Astrocyte of the cerebellum (primary cell): ENCODE results near the gene SLC45A3.

Experiments
- DNase-seq: peaks from one replicate; pipeline ENCODE4 v3.0.0-alpha.2; 2011; ENCODE audit warnings: low read depth
- H3K4me3 ChIP-seq: 2 replicates; pipeline ENCODE4 v1.5.1; 2011; ENCODE audit warnings: mild to moderate bottlenecking, low read depth, low read length, moderate library complexity
- in situ Hi-C: cut with HindIII; loops from 2 replicates; pipeline ENCODE4 v1.10.0; 2017; ENCODE audit warnings: low sequenced_read_pairs
- TF ChIP-seq, protein P1 (sequence below): IDR thresholded peaks from 2 replicates; pipeline ENCODE4 v1.5.1; 2012; ENCODE audit warnings: low read length, low read depth, moderate library complexity, mild to moderate bottlenecking; ENCODE audit errors: missing control alignments

The SLC45A3 gene

DNA sequence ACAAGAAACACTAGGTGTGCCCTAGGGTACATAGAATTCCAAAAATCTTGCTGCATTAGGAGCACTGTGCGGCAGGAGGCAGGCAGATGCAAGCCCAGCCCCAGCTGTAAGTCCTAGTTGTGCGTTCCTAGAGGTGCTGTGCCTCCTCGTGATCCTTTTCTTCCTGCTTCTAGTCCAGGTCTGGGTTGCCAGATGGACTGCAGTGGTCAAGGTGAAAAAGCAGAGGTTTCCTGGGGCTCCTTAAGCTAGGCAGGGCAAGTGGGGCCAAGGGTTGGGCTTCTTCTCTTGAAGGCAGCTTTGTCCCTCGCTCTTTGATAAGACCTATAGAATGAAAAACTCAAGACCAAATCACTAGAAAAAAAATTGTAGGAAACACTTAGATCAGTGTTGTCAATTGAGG lies 21.6 kb upstream of the SLC45A3 start:
- no peak overlapping the region for H3K4me3 ChIP-seq
- TF ChIP-seq, protein P1, sequence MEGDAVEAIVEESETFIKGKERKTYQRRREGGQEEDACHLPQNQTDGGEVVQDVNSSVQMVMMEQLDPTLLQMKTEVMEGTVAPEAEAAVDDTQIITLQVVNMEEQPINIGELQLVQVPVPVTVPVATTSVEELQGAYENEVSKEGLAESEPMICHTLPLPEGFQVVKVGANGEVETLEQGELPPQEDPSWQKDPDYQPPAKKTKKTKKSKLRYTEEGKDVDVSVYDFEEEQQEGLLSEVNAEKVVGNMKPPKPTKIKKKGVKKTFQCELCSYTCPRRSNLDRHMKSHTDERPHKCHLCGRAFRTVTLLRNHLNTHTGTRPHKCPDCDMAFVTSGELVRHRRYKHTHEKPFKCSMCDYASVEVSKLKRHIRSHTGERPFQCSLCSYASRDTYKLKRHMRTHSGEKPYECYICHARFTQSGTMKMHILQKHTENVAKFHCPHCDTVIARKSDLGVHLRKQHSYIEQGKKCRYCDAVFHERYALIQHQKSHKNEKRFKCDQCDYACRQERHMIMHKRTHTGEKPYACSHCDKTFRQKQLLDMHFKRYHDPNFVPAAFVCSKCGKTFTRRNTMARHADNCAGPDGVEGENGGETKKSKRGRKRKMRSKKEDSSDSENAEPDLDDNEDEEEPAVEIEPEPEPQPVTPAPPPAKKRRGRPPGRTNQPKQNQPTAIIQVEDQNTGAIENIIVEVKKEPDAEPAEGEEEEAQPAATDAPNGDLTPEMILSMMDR: no peak
- no peak for DNase-seq
- in situ Hi-C loops: no loop called here

DNA sequence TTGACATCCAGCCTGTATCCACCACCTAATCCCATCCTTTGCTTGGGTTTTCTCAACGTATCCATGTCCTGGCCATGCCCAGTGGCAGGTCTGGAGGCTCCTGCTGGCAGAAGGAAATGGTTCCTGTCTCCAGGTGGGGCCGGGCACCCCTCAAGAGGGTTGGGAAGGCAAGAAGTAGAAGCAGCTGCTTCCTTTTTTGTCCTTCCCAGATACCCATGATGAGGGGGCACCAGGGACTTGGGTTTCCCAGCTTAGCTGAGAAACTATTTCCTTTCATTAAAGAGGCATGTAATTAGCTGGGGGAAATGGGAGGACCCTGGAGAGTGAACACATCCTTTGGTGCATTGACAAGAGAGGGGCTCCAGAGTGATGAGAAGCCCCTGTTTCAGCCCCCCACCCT lies 21.1 kb upstream of the SLC45A3 start:
- TF ChIP-seq, protein P1: no peak
- in situ Hi-C loops: no loop called here

DNA sequence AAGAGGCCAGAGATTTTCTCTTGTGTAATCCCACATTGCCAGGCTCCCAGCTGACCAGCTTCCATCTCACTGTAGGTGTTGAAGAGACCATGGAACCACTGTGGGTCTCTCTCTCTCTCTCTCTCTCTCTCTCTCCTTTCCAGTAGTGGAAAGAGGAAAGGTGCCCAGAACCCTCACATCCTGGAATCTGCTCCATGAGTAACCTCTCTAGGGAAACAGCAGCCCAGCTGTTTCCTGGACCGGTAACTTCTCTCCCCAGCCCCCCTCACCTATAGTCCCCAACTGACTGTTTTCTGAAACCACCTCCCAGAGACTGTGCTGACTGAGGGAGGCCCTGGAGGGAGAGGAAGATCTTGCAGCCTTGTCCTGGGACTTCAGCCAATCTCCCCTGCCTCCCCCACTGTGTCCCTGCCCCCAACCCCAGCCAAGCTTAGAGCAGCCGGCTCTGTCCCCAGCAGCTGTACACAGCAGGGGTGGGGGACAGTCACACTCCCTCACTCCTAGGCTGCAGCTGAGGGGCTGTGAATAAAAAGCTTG lies 20.6 kb upstream of the SLC45A3 start:
- no peak overlapping the region for H3K4me3 ChIP-seq
- DNase-seq: no peak
- in situ Hi-C loops: no loop called here
- TF ChIP-seq, protein P1: no peak

More for the DNA sequence above, 21.1 kb upstream of the SLC45A3 start:
- no peak overlapping the region for H3K4me3 ChIP-seq
- DNase-seq: no peak

DNA sequence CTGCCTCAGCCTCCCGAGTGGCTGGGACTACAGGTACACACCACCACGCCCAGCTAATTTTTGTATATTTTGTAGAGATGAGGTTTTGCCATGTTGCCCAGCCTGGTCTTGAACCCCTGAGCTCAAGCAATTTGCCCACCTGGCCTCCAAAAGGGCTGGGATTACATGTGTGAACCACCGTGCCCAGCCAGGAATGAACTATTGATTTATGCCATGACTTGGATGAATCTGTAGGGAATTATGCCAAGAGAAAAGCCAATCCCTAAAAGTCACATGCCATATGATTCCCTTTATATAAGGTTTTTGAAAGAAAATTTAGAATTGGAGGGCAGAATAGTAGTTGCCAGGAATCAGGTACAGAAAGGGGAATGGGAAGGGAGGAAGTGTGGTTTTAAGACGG lies 19.1 kb upstream of the SLC45A3 start:
- in situ Hi-C loops: no loop called here
- no peak overlapping the region for H3K4me3 ChIP-seq
- TF ChIP-seq, protein P1: no peak
- DNase-seq: no peak

DNA sequence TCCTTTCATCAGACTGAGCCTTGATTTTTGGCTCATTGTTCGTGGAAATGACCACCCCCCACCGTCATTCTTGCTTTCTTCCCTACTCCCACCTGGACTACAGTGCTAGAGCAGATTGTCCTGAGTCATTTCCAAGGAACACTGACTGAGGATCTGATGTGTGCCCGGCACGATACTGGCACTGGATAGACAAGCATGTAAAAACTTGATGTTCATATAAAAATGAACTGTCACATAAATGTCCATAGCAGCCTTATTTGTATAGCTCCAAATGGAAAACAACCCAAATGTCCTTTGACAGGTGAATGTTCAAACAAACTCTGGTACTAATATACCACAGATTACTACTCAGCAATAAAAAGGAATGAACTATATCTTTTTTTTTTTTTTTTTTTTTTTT lies 18.6 kb upstream of the SLC45A3 start:
- no peak for DNase-seq
- H3K4me3 ChIP-seq: no peak overlapping the region
- TF ChIP-seq, protein P1: no peak
- in situ Hi-C loops: no loop called here

DNA sequence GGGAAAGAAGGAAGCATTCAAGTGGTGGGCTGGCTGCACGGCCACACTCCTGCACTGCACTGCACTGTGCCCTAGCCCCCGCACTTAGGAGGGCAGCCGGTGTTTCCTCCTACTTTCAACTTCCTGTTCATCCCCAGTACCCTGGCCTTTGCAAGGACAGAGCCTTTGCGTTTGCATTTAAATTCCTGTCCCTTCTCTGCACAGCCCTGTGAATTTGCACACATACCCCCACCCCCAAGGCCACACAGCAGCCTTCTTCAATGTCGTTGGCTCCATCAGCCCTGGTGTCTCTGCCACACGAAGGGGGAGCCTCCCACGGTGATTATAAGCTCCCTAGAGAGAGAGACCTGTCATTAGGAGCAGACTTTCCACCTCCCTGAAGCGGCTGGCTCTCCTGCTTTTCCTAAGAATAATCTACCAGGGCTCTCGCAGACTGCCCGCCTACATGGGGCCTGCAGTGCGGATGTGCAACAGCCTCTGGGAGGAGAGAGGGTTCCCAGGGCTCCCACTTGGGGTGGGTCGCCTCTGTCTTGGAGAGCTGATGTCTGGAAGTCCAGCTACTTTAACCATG lies 13.2 kb upstream of the SLC45A3 start:
- H3K4me3 ChIP-seq: no peak overlapping the region
- in situ Hi-C loops: no loop called here

More for the DNA sequence above, 13.2 kb upstream of the SLC45A3 start:
- TF ChIP-seq, protein P1: no peak
- no peak for DNase-seq
